H9 (cell line): ENCODE results near the gene ITPK1. TPM values are rescaled to one million over a fixed set of nuclear protein-coding genes. Genes with fewer than 3 reads are reported as not detected.

Experiments
- DNase-seq: peaks from one replicate; pipeline ENCODE4 v3.0.0-alpha.2; 2017
- H2AFZ ChIP-seq: one replicate; pipeline ENCODE4 v1.6.1; 2013; ENCODE audit warnings: mild to moderate bottlenecking, low read length, control low read depth, moderate library complexity
- H2AK5ac ChIP-seq: 2 replicates; pipeline ENCODE4 v1.6.1; 2013; ENCODE audit warnings: low read length, control low read depth, mixed read lengths; ENCODE audit not compliant: insufficient read length
- H2BK120ac ChIP-seq: one replicate; pipeline ENCODE4 v1.6.1; 2013; ENCODE audit warnings: low read depth, mild to moderate bottlenecking, low read length, control low read depth, inconsistent platforms; ENCODE audit not compliant: poor library complexity, severe bottlenecking
- H2BK12ac ChIP-seq: 2 replicates; pipeline ENCODE4 v1.6.1; 2013; ENCODE audit warnings: low read length, control low read depth, mixed read lengths, low read depth; ENCODE audit not compliant: insufficient read length
- H2BK15ac ChIP-seq: 2 replicates; pipeline ENCODE4 v1.6.1; 2013; ENCODE audit warnings: low read depth, low read length, control low read depth
- H2BK20ac ChIP-seq: one replicate; pipeline ENCODE4 v1.6.1; 2013; ENCODE audit warnings: low read depth, mild to moderate bottlenecking, low read length, control low read depth, inconsistent platforms; ENCODE audit not compliant: poor library complexity, severe bottlenecking
- H2BK5ac ChIP-seq: 2 replicates; pipeline ENCODE4 v1.6.1; 2013; ENCODE audit warnings: low read length, control low read depth, mixed read lengths; ENCODE audit not compliant: insufficient read length
- H3K14ac ChIP-seq: 2 replicates; pipeline ENCODE4 v1.6.1; 2013; ENCODE audit warnings: low read length, control low read depth; ENCODE audit not compliant: insufficient read depth
- H3K18ac ChIP-seq: 2 replicates; pipeline ENCODE4 v1.6.1; 2013; ENCODE audit warnings: low read depth, mild to moderate bottlenecking, mixed read lengths, low read length, control low read depth; ENCODE audit not compliant: insufficient read length
- H3K23ac ChIP-seq: 2 replicates; pipeline ENCODE4 v1.6.1; 2013; ENCODE audit warnings: low read length, control low read depth, mixed read lengths, low read depth; ENCODE audit not compliant: insufficient read length
- H3K23me2 ChIP-seq: 2 replicates; pipeline ENCODE4 v1.6.1; 2013; ENCODE audit warnings: low read depth, mild to moderate bottlenecking, mixed read lengths, low read length, control low read depth; ENCODE audit not compliant: insufficient read length, poor library complexity, severe bottlenecking
- H3K27ac ChIP-seq: 2 replicates; pipeline ENCODE4 v1.5.1; 2013; ENCODE audit warnings: low read length, control low read depth, mixed read lengths, low read depth; ENCODE audit not compliant: insufficient read length
- H3K27me3 ChIP-seq: 2 replicates; pipeline ENCODE4 v1.6.1; 2013; ENCODE audit warnings: low read length, control low read depth, inconsistent platforms; ENCODE audit not compliant: insufficient read depth
- H3K4ac ChIP-seq: 2 replicates; pipeline ENCODE4 v1.6.1; 2013; ENCODE audit warnings: low read depth, mild to moderate bottlenecking, control low read depth, inconsistent platforms, low read length, moderate library complexity
- H3K4me1 ChIP-seq: 2 replicates; pipeline ENCODE4 v1.6.1; 2013; ENCODE audit warnings: low read length, control low read depth, inconsistent platforms; ENCODE audit not compliant: insufficient read depth
- H3K4me2 ChIP-seq: 2 replicates; pipeline ENCODE4 v1.6.1; 2013; ENCODE audit warnings: low read length, control low read depth, mixed read lengths; ENCODE audit not compliant: insufficient read length, insufficient read depth
- H3K56ac ChIP-seq: 2 replicates; pipeline ENCODE4 v1.6.1; 2013; ENCODE audit warnings: low read depth, mild to moderate bottlenecking, mixed read lengths, low read length, control low read depth; ENCODE audit not compliant: insufficient read length
- H3K79me1 ChIP-seq: 2 replicates; pipeline ENCODE4 v1.6.1; 2013; ENCODE audit warnings: low read depth, mild to moderate bottlenecking, moderate library complexity, low read length, control low read depth, inconsistent platforms; ENCODE audit not compliant: insufficient read depth, poor library complexity, severe bottlenecking
- H3K79me2 ChIP-seq: 2 replicates; pipeline ENCODE4 v1.6.1; 2013; ENCODE audit warnings: low read length, control low read depth, inconsistent platforms; ENCODE audit not compliant: insufficient read depth
- H3K9ac ChIP-seq: 2 replicates; pipeline ENCODE4 v1.6.1; 2013; ENCODE audit warnings: low read length, control low read depth, mixed read lengths; ENCODE audit not compliant: insufficient read length; ENCODE audit errors: extremely low read depth
- H3K9me3 ChIP-seq: one replicate; pipeline ENCODE4 v1.6.1; 2013; ENCODE audit warnings: low read depth, low read length, inconsistent platforms; ENCODE audit not compliant: control insufficient read depth
- H3T11ph ChIP-seq: one replicate; pipeline ENCODE4 v1.6.1; 2013; ENCODE audit warnings: mild to moderate bottlenecking, low read length, control low read depth, inconsistent platforms
- H4K20me1 ChIP-seq: one replicate; pipeline ENCODE4 v1.6.1; 2013; ENCODE audit not compliant: control insufficient read depth, insufficient read length, insufficient read depth
- H4K5ac ChIP-seq: 2 replicates; pipeline ENCODE4 v1.6.1; 2013; ENCODE audit warnings: low read depth, mild to moderate bottlenecking, mixed read lengths, low read length, control low read depth; ENCODE audit not compliant: insufficient read length
- H4K8ac ChIP-seq: replicated peaks from 2 replicates; pipeline ENCODE4 v1.6.1; 2013; ENCODE audit warnings: low read length, control low read depth, mixed read lengths, low read depth; ENCODE audit not compliant: insufficient read length
- H4K91ac ChIP-seq: 2 replicates; pipeline ENCODE4 v1.6.1; 2013; ENCODE audit warnings: low read depth, mild to moderate bottlenecking, moderate library complexity, mixed read lengths, low read length, control low read depth; ENCODE audit not compliant: insufficient read length
- H3K27ac Mint-ChIP-seq, 3 experiments: 2 replicates in 2 of 3; 3 replicates in 1 of 3; pipeline ENCODE4 v1.8.0; 2020 to 2021; ENCODE audit warnings: mixed read lengths in 3 of 3, mild to moderate bottlenecking in 1 of 3, moderate library complexity in 1 of 3
- H3K27me3 Mint-ChIP-seq: 2 replicates; pipeline ENCODE4 v1.8.0; 2021; ENCODE audit warnings: low read depth, mild to moderate bottlenecking, moderate library complexity, mixed read lengths
- H3K36me3 Mint-ChIP-seq, 3 experiments: 2 replicates in 2 of 3; 3 replicates in 1 of 3; pipeline ENCODE4 v1.8.0; 2020 to 2021; ENCODE audit warnings: low read depth in 3 of 3, mixed read lengths in 3 of 3; ENCODE audit not compliant: insufficient read depth in 1 of 3
- H3K4me1 Mint-ChIP-seq, 2 experiments: 2 replicates each; pipeline ENCODE4 v1.8.0; 2020; ENCODE audit warnings: mixed read lengths in 2 of 2
- H3K4me3 Mint-ChIP-seq, 2 experiments: 2 replicates in 1 of 2; 3 replicates in 1 of 2; pipeline ENCODE4 v1.8.0; 2020 to 2021; ENCODE audit warnings: mild to moderate bottlenecking in 2 of 2, mixed read lengths in 2 of 2, moderate library complexity in 1 of 2
- H3K9me3 Mint-ChIP-seq, 2 experiments: 2 replicates in 1 of 2; 3 replicates in 1 of 2; pipeline ENCODE4 v1.8.0; 2020; ENCODE audit warnings: mild to moderate bottlenecking in 2 of 2, mixed read lengths in 2 of 2, moderate library complexity in 1 of 2
- CTCF ChIP-seq: fragments of 200-600 bp; sonication (generic); conservative IDR thresholded peaks from 3 replicates; pipeline ENCODE4 v1.8.0; 2021; ENCODE audit warnings: antibody characterized with exemption, mild to moderate bottlenecking
- WGBS: extraction: QIAGEN DNeasy Blood & Tissue Kit; methylation state at CpG from one replicate; pipeline ENCODE4 v1.1.7; 2013; ENCODE audit warnings: missing lambda C conversion rate, low lambda C conversion rate, mixed read lengths; ENCODE audit not compliant: insufficient read length; ENCODE audit errors: extremely low coverage; 5-methylcytosine and 5-hydroxymethylcytosine counted together
- total RNA-seq: library from RNA; stranded (reverse); gene quantifications from 2 replicates; pipeline ENCODE4 v1.2.1, GENCODE V29; 2021

The ITPK1 gene
- total RNA-seq, 1 experiment from 2014 or later, result 92.7 TPM

- Histone ChIP-seq H3K79me1 (no peaks in the 10 kb centered on the region), H2BK15ac (no peak overlapping the region), H2BK20ac (no peak overlapping the region), H3K4ac (no peak overlapping the region), H3K27ac (no peak overlapping the region), H3K79me2 (no peaks in the 10 kb centered on the region), H4K8ac (no peak overlapping the region), H2BK5ac (no peak overlapping the region), H3K23me2 (no peaks in the 10 kb centered on the region), H3K23ac (no peak overlapping the region), H3K14ac (no peak overlapping the region), H3K4me2 (no peak overlapping the region), H2AFZ (no peak overlapping the region), H4K20me1 (no peaks in the 10 kb centered on the region), H3K27me3 (no peaks in the 10 kb centered on the region), H3K56ac (no peak overlapping the region), H3T11ph (no peak overlapping the region), H4K5ac (no peak overlapping the region), H2BK120ac (no peak overlapping the region), H2AK5ac (no peak overlapping the region), H3K9ac (no peak overlapping the region), H2BK12ac (no peak overlapping the region), H3K18ac (no peak overlapping the region), H3K4me1 (no peaks in the 10 kb centered on the region; the same call in 1 of the 2 replicates), H4K91ac (no peak overlapping the region), H3K9me3 (no peaks in the 10 kb centered on the region)
- Mint-ChIP-seq H3K4me1 (peaks cover 2 to 11% of the 10 kb centered on the region in 2 experiments; a peak in 3 of 4 replicates), H3K27ac (no peak overlapping the region), H3K27me3 (no peaks in the 10 kb centered on the region; the same call in 1 of the 2 replicates), H3K4me3 (no peak overlapping the region), H3K36me3 (no peaks in the 10 kb centered on the region), H3K9me3 (no peaks in the 10 kb centered on the region)
- WGBS, result no CpG with 5 or more reads among the region's 8 CpGs
- TF ChIP-seq CTCF, result no peak
- DNase-seq, result peak; percentile 42
Observed at GRCh38 chr14:93148979-93149378, 33.3 kb upstream of the ITPK1 start.
